ENCODE results near the gene CTSD.

CTSD gene

DNA sequence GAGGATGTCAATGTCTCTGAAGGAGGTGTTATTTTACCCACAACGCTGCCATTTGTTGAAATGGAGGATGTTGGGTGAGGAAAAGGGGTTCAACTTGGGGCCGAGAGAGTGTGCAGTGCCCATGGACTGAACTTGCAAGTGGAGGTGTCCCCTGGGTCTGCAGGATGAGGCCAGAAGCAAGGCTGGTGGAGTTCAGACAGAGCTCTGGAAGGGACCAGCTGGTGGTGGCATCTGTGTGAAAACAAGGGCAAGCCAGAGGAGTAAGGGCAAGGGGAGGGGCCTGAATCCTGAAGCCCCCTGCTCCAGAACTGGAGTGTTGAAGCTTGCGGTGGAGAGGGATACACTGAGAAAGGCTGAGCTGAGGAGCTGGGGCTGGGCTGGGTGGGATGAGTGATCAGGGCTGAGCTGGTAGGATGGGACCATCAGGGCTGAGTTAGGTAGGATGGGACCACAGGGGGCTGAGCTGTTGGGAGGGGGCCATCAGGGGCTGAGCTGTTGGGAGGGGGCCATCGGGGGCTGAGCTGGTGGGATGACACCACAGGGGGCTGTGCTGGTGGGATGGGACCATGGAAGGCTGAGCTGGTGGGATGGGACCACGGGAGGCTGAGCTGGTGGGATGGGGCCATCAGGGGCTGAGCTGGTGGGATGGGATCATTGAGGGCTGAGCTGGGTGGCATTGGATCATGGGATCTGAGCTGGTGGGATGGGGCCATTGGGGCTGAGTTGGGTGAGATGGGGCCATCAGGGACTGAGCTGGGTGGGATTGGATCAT is 13.4 kb upstream of the CTSD start:
- Histone ChIP-seq H2AFZ (ENCODE audit: low read depth, low read length, severe bottlenecking) (no peak overlapping the region), H4K20me1 (ENCODE audit: low read depth, low read length) (no peaks in the 10 kb centered on the region), H3K79me2 (ENCODE audit: insufficient read depth, low read length) (no peaks in the 10 kb centered on the region), H3K27ac (ENCODE audit: low read depth, low read length) (no peak overlapping the region), H3K4me2 (ENCODE audit: low read depth, low read length, poor library complexity, severe bottlenecking) (no peak overlapping the region), H3K27me3 (ENCODE audit: low read length) (no peaks in the 10 kb centered on the region), H3K9me2 (replicated peaks; ENCODE audit: insufficient read depth, low read length) (no peaks in the 10 kb centered on the region), H3K9me3 (ENCODE audit: insufficient read depth, low read length) (no peaks in the 10 kb centered on the region), H3K9ac (ENCODE audit: low read length) (no peak overlapping the region), H3K36me3 (ENCODE audit: low read length) (no peaks in the 10 kb centered on the region), H3K4me3 (ENCODE audit: insufficient read depth, low read length, poor library complexity, severe bottlenecking) (no peak overlapping the region), H3F3A (ENCODE audit: insufficient read depth) (no peaks in the 10 kb centered on the region)
- TF ChIP-seq CTCF (IDR thresholded peaks at IDR 0.05; ENCODE audit: insufficient read depth, low read length, poor library complexity, severe bottlenecking) (no peak), EZH2phosphoT487 (conservative IDR thresholded peaks at IDR 0.05; ENCODE audit: low read length) (no peak)

GRCh38 chr11:1776331-1776851 is 12.7 kb upstream of the CTSD start:
- H3K9me3 ChIP-seq (ENCODE audit: insufficient read depth, low read length): no peaks in the 10 kb centered on the region
- H3K27ac ChIP-seq (ENCODE audit: low read depth, low read length): no peak overlapping the region
- H3K9ac ChIP-seq (ENCODE audit: low read length): no peak overlapping the region
- no peaks in the 10 kb centered on the region for H3K79me2 ChIP-seq (ENCODE audit: insufficient read depth, low read length)
- no peaks in the 10 kb centered on the region for H3K36me3 ChIP-seq (ENCODE audit: low read length)
- no peak overlapping the region for H3K4me3 ChIP-seq (ENCODE audit: insufficient read depth, low read length, poor library complexity, severe bottlenecking)
- H3K9me2 ChIP-seq (replicated peaks; ENCODE audit: insufficient read depth, low read length): no peaks in the 10 kb centered on the region
- H2AFZ ChIP-seq (ENCODE audit: low read depth, low read length, severe bottlenecking): no peak overlapping the region
- no peaks in the 10 kb centered on the region for H3K27me3 ChIP-seq (ENCODE audit: low read length)
- H3K4me2 ChIP-seq (ENCODE audit: low read depth, low read length, poor library complexity, severe bottlenecking): no peak overlapping the region
- no peaks in the 10 kb centered on the region for H3F3A ChIP-seq (ENCODE audit: insufficient read depth)
- no peaks in the 10 kb centered on the region for H4K20me1 ChIP-seq (ENCODE audit: low read depth, low read length)
- TF ChIP-seq CTCF (IDR thresholded peaks at IDR 0.05; ENCODE audit: insufficient read depth, low read length, poor library complexity, severe bottlenecking): no peak

- Histone ChIP-seq H2AFZ (ENCODE audit: low read depth, low read length, severe bottlenecking) (no peak overlapping the region), H3K79me2 (ENCODE audit: insufficient read depth, low read length) (no peaks in the 10 kb centered on the region), H3K27ac (ENCODE audit: low read depth, low read length) (no peak overlapping the region), H3K36me3 (ENCODE audit: low read length) (no peaks in the 10 kb centered on the region), H3K4me3 (ENCODE audit: insufficient read depth, low read length, poor library complexity, severe bottlenecking) (no peak overlapping the region), H3K9me2 (replicated peaks; ENCODE audit: insufficient read depth, low read length) (no peaks in the 10 kb centered on the region), H4K20me1 (ENCODE audit: low read depth, low read length) (no peaks in the 10 kb centered on the region), H3K9me3 (ENCODE audit: insufficient read depth, low read length) (no peaks in the 10 kb centered on the region), H3K9ac (ENCODE audit: low read length) (no peak overlapping the region), H3F3A (ENCODE audit: insufficient read depth) (no peaks in the 10 kb centered on the region), H3K27me3 (ENCODE audit: low read length) (no peaks in the 10 kb centered on the region), H3K4me2 (ENCODE audit: low read depth, low read length, poor library complexity, severe bottlenecking) (no peak overlapping the region)
- TF ChIP-seq CTCF (IDR thresholded peaks at IDR 0.05; ENCODE audit: insufficient read depth, low read length, poor library complexity, severe bottlenecking) (no peak), EZH2phosphoT487 (conservative IDR thresholded peaks at IDR 0.05; ENCODE audit: low read length) (no peak)
Measured at GRCh38 chr11:1774886-1775285, 11.2 kb upstream of the CTSD start.
